HEK293T (cell line): ENCODE data around the gene SH2D4B.

Source experiments
- ELF4 ChIP-seq: fragments of 450-650 bp; IDR thresholded peaks from 2 replicates; pipeline ENCODE4 v1.6.1; 2017; ENCODE audit warnings: antibody characterized with exemption
- FOXA1 ChIP-seq: fragments of 450-650 bp; IDR thresholded peaks from 2 replicates; pipeline ENCODE4 v1.6.1; 2016; ENCODE audit warnings: mild to moderate bottlenecking
- HDGF ChIP-seq: fragments of 450-650 bp; IDR thresholded peaks from 2 replicates; pipeline ENCODE4 v1.6.1; 2017; ENCODE audit warnings: antibody characterized with exemption, borderline replicate concordance
- PKNOX1 ChIP-seq: fragments of 450-650 bp; IDR thresholded peaks from 2 replicates; pipeline ENCODE4 v1.6.1; 2016

- no peak for TF ChIP-seq FOXA1
- TF ChIP-seq ELF4 = no peak
- no peak for TF ChIP-seq HDGF
- TF ChIP-seq PKNOX1 = no peak
Measured at GRCh38 chr10:80633910-80634309, 96.2 kb downstream of the SH2D4B start.
